T47D (cell line): Measurements from ENCODE around the gene PCGF1.

Experiments used
- DNase-seq, 2 experiments: peaks; one replicate each; pipeline versions ENCODE4 v3.0.0 to v3.0.0-alpha.2; 2011 to 2012; ENCODE audit warnings: low read depth in 1 of 2, low spot score in 1 of 2
- JUND ChIP-seq: IDR thresholded peaks from 2 replicates; pipeline ENCODE4 v1.6.1; 2012; ENCODE audit warnings: low read depth
- in situ Hi-C: cut with HindIII; loops from 2 replicates; pipeline ENCODE4 v1.10.0; 2016; ENCODE audit warnings: low sequenced_read_pairs, low pct_unique_long_range_greater_than_20kb

PCGF1 gene

DNA sequence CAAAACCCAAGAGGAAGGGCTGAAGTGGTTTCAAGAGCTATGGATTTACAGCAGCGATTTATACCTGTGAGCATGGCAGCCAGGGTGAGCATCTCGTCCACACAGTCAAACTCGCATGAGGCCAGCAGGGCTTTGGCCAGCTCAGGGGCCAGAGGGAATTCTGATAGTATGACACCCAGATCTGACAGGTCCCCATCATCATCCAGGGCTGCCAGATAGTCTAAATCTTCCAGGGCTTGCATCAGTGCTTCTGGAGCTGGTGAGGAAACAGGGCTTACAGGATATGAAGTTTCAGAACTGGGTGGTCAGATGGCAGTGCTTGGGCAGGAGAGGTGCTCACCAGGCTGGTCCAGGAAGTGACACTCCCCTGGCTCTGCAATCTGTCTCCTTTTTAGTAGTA is 15.0 kb upstream of the PCGF1 start:
- in situ Hi-C loops: no loop called here
- no peak for DNase-seq
- TF ChIP-seq JUND: no peak

GRCh38 chr2:74516650-74517049 is 9.2 kb upstream of the PCGF1 start:
- no peak for DNase-seq
- TF ChIP-seq JUND: no peak
- in situ Hi-C loops: no loop called here

DNA sequence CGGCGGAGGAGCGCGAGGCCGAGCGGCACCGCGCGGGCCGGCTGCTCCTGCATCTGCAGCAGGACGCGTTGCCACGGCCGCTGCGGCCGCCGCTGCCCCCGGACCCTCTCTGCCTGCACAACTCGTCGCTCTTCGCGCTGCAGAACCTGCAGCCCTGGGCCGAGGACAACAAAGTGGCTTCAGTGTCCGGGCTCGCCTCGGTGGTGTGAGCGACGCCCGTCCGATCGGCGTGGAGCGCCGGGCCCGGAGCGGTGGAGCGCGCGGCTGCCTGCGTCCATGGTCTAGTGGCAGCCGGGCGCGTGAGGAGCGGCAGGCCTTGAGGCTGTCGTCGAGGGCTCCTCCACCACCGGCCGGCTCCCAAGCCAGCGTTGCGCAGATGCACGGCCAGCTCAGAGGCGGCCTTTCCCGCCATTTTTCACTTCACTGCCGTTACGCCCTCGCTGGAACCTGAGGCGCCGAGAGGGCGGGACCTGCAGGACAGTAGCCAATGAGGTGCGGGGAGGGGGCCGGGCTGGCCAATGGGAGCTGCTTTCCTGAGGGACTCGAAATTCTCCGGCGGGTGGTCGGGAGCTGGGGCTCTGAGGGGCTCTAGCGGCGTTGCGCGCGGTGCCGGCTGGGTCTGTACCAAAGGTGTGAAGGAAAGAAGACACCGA is 8.6 kb upstream of the PCGF1 start:
- in situ Hi-C loops: no loop called here

GRCh38 chr2:74515271-74515980 is 7.9 kb upstream of the PCGF1 start:
- DNase-seq: no peak
- no peak for TF ChIP-seq JUND
- in situ Hi-C loops: no loop called here

More for the DNA sequence above, 8.6 kb upstream of the PCGF1 start:
- no peak for DNase-seq
- TF ChIP-seq JUND: no peak

- no peak for DNase-seq
- TF ChIP-seq JUND: no peak
- in situ Hi-C loops: no loop called here
Measured at GRCh38 chr2:74514368-74515270, 7.1 kb upstream of the PCGF1 start, which contains the start of gene TLX2. Gene TLX2, plus strand, starts transcription at chr2:74514450. Its CDS starts 357 bp downstream, at chr2:74514807.

- TF ChIP-seq JUND: no peak
- no peak for DNase-seq
- in situ Hi-C loops: no loop called here
Measured at GRCh38 chr2:74513605-74514367, 6.3 kb upstream of the PCGF1 start.

- no peak for DNase-seq
- TF ChIP-seq JUND: no peak
- in situ Hi-C loops: no loop called here
Measured at GRCh38 chr2:74512744-74513604, 5.5 kb upstream of the PCGF1 start.

DNA sequence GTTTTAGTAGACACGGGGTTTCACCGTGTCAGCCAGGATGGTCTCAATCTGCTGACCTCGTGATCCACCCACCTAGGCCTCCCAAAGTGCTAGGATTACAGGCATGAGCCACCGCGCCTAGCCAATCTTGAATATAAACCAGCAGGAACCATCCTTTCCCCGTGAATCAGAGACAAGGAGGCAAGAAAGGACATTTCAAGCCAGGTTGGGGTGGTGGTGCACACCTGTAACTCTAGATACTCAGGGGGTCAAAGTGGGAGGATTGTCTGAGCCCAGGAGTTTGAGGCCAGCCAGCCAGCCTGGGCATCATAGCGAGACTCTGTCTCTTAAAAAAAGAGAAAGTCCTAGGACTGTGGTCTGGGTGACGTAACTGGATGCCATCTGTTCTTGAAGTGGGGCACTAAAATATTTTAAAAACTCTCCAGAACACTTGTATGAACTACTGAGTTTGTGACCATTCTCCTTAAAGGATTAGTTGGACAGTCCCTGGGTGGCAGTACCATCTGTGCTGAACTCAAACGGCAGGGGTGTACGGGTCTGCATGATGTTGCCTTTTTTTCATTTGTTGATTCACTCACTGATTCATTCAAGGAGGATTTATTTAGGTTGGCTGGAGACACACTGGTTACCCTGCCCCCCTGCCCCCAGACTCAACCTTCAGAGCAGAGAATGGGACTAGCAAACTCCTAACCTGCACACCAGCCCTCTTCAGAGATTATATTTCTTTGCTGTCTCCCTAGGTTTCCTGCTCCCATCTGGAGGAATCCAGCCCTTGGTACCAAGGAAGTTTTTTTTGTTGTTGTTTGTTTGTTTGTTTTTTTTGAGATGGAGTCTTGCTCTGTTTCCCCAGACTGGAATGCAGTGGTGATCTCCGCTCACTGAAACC is 3.9 kb upstream of the PCGF1 start:
- TF ChIP-seq JUND: no peak
- no peak for DNase-seq
- in situ Hi-C loops: no loop called here

GRCh38 chr2:74510272-74510671 is 2.8 kb upstream of the PCGF1 start:
- TF ChIP-seq JUND: no peak
- in situ Hi-C loops: no loop called here
- no peak for DNase-seq

GRCh38 chr2:74507926-74508520 is 528 bp upstream of the PCGF1 start:
- TF ChIP-seq JUND: no peak
- in situ Hi-C loops: no loop called here
- DNase-seq: peak; percentile 46 to 54
